ENCODE results near the gene ADRB1.

Gene ADRB1

DNA sequence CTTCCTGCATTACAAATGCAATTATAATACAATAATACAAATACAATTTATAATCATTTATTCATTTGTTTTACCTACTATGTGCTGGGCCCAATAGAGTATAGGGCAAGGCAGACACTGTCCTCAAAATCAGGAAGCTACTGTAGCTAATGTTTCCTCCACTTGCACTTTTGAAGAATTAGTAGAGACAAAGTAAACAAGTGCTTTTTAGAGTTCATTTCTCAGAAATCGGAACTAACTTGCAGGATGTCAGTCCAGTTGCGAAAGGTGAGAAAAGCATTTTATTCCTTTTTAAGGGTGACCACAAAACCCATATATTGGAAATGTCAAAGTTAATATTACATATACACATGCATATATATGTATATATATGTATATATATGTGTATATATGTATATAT is 14.2 kb downstream of the ADRB1 start:
- no peak for DNase-seq (ENCODE audit: low spot score)

DNA sequence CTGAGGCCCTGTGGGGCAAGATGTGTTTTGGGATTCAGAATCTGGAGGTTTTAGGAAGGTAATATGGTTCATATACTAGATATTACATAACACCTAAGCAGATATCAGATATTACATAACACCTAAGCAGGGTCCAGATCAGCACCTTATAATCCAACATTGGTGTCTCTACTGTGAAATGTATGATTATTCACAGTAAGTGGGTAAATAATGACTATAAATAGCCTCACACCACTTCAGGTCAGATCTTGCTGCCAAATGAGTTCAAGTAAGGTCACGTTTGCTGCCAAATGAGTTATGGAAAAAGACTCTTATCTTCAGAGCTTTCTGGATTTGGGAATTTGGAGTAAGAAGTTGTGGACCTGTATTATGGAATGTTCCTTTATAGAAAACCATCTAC is 14.6 kb downstream of the ADRB1 start:
- DNase-seq (ENCODE audit: low spot score): no peak

DNA sequence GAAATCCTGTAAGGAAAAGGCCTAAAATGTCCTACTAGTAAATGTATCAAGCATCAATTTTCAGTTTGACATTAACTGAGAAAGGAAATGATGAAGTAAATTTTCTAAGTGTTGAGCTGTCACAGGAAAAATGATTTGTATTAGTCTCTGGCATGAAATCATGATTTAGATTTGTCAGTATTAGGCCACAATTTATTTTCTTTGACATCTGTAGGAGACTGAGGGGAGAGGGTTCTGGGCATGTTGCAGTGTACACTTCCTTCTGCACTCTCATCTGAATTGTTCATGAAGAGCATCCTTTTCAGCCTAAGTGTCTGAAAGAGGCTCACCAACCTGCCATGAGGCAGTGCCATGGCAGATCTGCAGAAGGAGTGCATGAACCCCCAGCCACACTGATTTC is 15.9 kb downstream of the ADRB1 start:
- no peak for DNase-seq (ENCODE audit: low spot score)

DNA sequence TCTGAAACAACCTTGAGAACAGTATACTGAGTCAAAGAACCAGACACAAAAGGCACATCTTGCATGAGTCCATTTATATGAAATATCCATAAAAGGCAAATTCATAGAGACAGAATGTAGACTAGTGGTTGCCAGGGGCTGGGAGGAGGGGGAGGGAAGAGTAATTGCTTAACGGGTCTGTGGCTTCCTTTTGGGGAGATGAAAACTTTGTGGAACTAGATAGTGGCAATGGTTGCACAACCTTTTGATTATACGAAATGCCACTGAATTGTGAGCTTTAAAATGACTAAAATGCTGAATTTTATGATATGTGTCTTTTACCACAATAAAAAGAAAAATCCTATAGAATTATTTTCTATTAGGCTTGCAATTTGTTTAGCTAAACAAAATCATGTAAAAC is 16.8 kb downstream of the ADRB1 start:
- DNase-seq (ENCODE audit: low spot score): no peak

DNA sequence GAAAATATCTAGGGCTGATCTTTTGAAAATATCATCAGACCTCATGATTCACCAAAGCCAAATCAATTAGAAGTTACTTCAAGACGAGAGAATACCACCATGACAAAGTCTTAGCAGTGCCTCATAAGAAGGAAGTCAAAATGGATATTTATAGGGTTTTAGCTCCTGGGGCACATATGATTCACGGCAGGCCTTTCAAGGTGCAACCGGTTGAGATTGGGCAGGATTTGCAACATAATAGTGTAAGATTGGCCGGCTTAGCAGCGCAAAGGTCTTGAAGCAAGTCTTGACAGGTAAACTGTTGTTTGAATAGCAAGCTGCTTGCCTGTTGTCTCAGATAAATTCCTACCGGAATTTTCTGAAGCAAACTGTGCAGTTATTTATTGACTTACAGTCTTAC is 17.5 kb downstream of the ADRB1 start:
- DNase-seq (ENCODE audit: low spot score): no peak

DNA sequence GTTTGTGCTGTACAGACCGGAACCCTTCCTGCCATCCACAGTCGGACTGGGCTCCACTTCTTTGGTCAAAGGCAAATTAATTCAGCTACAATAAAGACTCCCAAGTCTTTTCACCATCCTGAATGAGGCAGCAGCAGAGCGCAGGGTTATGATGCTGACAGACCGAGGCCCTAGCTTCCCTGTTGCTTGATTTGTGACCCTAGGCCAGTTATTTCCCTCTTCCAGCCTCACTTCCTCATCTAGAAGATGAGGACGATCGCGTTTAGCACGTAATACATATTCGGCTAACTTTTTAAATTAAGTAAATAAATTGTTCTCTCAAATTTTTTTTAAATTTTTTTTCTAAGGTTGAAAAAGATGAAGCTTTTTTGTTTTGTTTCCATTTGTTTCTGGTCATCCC is 18.1 kb downstream of the ADRB1 start:
- DNase-seq (ENCODE audit: low spot score): no peak

DNA sequence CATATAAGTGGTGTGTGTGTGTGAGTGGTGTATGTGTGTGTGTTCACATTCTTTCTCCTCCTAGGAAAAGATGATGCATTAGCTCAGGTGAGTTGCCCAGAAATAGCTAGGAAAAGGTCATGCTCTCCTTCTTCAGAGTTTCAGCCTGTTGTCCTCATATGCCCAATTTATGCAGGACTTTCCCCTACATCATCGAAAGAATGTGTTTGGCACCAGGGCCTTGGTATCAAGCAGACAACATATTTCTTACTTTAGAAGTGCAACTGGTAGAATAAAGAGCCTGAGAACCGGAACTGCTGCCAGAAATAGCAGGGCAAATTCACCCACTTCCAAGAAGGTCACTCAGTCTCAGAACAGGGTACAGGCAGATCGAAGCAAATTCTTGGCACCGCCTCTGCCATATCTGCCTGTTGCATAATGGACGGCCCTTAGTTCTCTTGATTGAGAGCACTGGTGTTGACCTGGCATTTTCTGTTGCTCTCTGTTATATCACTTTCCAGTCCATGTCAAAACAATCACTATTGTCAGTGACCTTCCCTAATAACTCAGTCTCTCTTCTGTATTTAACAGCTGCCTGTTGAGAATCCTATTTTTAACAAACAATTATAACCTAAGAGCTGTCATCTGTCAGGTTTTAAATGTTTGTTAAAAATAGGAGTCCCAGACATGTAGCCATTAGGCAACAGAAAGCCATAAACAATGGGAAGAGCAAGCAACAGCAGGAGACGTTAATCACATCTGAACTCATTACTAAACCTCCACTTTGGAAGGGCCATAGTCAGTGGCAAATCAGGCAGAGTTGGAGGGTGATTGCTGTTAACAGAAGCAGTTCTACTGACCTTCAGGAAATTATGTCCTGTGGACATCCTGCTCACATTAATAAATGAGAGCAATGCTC is 20.7 kb downstream of the ADRB1 start:
- DNase-seq (ENCODE audit: low spot score): no peak

DNA sequence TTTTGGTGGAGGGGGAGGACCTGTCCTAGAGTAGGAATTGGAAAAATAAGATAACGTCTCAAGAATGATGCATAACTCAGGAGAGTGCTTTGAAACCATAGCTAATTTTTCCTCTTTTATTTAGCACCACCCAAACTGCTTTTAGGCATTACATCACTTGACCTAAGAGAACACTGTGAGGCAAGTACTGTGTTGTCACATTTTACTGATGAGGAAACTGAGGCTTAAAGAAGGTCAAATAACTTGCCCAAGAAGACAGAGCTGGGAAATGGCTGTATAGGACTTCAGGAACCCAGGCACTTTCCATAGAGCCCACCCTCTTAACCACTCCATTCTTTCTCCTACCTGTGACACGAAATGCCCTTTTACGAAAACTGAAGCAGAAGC is 21.4 kb downstream of the ADRB1 start:
- DNase-seq (ENCODE audit: low spot score): no peak

DNA sequence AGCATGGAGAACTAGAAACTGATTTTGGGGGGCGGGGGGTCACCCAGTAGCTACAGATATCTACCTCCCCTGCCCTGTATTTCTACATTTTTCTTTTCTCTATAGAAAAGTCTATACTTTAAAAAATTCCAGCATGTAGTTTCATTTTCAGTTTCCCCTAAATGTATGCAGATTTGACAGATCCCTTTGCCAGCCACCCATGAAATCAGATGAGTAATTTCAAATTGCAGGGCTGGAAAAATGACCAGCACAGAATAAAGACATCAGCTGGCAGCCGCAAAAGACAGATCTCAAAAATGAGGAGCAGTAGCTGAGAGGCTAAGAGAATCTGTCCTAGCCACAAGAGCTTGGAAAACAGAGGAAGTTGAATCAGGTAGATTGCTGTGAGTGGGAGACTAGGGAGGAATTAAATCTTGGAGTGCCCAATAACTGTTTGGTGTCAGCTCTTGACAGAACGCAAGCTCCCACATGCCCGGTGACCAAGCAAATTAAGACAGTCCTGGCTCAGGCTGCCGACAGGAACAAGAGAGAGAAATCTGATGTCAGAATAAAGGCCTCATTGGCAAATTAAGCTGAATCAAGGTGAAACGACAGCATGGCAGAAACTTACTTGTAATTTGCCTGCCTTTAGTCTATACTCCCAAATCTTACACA is 24.5 kb downstream of the ADRB1 start:
- no peak for DNase-seq (ENCODE audit: low spot score)

DNA sequence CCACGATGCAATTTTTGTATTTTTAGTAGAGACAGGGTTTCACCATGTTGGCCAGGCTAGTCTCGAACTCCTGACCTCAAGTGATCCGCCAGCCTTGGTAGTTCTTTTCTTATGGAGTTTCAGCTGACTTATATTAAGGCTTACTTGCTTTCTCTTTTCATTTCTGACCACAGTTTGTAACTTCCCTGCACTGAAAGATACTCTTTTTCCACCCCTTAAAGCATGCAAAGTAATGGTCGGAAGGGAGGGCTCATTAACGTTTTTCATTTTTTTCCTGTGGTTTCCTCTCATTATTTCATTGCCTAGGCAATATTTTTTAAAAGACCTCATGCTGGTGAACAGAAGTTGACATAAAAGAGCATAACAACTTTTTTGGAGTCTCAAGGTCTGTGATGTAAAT is 27.0 kb downstream of the ADRB1 start:
- no peak for DNase-seq (ENCODE audit: low spot score)

DNA sequence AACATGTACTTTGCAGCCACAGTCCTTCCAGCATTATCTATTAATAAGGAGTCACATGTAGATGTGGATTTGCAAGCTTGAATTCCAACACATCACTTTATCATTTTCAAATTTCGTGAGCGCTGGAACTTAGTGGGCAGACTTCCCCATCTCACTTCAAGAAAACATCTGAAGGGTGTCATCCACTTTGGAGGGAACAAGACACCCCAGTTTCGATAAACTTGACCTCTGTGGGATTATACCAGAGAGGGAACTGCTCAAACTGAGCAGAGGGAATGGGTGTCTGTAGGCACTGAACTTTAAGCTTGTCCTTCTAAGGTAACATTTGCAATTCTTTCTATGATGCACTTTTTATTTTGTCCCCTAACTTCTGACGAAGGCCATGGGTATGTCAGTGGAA is 27.5 kb downstream of the ADRB1 start:
- DNase-seq (ENCODE audit: low spot score): no peak

DNA sequence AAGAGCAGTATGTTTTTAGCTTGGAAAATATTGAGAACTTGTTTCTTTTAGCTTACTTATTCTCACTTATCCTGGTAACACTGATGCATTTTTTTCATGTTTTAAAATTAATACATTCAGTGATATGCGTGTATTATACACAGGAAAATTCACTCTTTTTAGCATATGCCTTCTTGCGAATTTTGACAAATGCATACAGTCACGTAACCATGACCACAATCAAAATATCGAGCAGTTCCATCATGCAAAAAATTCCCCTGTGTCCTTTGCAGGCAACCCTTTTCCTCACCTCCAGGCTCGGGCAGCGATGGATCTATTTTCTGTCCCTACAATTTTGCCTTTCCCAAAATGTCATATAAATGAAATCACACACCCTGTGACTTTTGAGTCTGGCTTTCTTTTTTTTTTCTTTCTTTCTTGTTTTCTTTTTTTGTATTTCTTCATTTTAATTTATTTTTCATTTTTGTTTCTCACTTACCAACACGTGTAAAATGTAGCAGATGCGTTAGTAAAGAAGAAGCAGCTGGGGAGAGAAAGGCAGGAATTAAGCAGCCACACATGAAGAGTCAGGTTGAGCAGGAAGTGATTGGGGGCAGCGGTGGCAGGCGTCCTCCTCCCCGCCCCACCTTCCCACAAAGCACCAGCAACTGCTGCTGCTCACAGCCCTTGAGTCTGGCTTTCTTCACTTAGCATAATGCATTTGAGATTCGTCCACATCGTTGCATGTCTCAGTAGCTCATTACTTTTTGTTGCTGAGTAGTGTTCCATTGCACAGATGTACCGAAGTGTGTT is 29.9 kb downstream of the ADRB1 start:
- DNase-seq (ENCODE audit: low spot score): no peak

DNA sequence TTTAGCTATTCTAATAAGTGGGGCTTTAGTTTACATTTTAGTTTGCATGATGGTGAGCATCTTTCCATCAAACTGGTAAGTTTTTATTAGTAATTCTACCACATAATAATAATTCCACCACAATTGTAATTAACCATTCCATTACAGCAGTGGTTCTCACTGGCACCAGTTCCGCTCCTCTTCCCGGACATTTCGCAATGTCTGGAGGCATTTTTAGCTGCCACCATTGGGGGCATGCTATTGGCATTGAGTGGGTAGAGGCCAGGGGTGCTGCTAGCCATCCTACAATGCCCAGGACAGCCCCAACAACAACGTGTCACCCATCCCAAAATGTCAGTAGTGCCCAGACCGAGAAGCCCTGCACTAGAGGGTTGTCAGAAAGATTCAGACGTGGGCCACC is 31.4 kb downstream of the ADRB1 start:
- no peak for DNase-seq (ENCODE audit: low spot score)

DNA sequence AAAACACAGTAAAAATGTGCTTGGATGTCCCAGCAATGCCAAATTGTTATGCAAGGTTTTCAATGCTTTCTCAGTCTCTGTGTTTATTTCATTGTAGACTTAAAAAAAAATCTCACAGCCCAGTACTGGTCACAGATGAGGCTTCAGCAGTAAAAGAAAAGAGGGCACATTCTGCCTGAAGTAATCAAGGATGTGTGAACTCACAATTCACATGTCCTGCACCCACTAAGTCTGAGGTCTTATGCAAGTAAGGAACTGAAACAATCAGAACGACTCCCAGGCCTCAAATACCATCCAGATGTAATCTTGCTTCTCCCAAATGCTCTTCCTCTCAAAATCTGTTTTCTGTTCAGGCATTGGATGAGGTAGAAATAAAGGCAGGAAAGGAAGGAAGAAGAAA is 33.7 kb downstream of the ADRB1 start:
- no peak for DNase-seq (ENCODE audit: low spot score)

DNA sequence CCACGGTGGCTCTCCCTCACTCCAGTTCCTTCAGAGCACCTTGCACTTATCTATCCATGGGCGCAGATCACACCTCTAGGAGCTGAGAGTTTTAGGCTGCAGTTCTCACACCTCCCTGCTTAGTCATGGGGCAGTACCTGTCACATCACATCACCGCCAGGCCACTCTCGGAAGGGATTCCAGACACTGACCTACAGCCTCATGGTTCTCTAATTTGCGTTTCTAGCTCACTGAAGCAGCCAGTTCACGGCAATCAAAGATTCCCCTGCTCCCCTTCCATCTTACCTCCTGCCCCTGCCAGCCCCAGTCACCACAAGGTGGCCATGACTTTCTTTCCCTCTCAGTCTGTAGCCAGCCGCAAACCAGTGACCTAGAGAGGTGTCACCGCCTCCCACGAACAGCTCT is 34.2 kb downstream of the ADRB1 start:
- DNase-seq (ENCODE audit: low spot score): no peak

DNA sequence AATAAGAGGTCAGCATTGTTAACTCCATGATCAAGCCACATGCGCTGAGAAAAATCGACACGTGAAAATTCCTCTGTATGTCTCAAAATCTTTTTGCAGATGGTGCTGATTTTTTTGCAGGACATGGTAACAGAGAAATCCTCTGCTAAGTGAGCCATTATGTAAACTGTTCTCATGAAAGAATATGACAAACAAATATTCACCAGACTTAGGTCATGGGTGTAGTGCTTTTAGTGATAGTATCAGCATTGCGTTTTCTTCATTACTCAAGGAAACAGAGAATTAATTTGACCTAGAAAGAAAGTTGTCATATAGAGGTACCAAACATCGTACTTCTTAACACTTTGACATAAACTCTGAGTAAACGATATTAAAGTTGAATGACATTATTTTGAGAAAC is 34.7 kb downstream of the ADRB1 start:
- no peak for DNase-seq (ENCODE audit: low spot score)

DNA sequence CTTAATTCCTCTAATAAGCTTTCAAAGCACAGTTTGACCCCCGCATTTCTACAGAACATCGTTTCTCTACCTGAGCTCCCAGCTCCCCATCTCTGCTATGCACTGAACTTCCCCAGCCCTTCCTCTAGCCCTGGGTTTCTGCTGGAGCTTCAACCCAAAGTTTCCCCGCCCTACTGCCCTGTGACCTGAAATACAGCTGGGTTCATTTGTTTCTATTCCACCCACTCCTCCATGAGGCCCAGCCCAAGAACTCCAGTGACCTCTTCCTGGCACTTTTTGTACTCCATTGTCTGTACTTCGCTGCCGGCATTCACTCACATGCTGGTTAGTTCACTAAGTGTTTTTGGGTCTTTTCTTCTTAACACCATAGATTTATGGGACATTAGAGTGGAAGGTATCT is 35.8 kb downstream of the ADRB1 start:
- no peak for DNase-seq (ENCODE audit: low spot score)

DNA sequence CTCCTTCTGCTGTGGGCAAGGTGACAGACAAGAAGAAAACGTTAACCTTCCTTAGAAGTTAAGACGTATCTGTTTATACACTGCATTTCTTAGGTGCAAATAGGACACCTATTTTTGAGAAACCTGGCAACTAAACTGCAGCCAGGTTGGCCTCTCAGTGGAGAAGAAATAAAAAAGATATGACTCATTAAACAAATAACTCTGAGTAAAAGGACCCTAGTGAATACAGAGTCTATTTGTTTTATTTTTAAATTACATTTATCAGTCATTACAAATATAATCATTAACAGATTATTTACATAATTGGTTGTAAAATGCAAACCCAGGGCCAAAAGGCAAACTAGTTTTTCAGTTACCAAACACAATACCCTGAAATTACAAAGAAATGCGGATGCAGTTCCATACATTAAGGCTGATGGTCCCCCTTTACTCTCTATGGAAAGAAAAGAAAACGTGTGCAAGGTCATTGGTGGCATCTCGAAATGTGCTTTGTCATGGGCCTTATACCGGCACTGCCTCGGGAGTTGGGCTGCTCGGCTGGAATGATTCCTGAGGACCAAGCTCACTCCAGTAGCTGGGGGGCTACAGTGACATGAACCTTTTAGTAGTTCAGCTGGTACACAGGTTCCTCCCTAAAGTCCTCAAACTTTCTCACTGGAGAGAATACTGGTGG is 38.4 kb downstream of the ADRB1 start:
- DNase-seq (ENCODE audit: low spot score): no peak

DNA sequence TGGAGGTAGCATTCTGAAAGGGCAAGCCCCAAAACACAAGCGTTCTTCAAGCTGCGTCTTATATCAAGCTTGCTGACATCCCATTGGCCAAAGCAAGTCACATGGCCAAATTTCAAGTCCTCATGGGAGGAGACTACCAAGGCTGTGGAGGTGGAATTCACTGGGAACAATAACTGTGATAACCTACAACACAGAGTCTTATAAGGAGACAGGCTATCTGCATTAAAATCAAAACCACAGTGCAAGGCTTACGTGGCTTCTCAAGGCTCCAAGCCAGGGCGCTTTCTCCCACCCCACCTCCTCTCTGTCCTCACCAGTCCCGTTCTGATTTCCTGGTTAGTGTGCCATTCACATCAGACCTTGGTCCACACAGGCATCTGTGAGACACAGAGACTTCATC is 39.4 kb downstream of the ADRB1 start:
- DNase-seq (ENCODE audit: low spot score): no peak

DNA sequence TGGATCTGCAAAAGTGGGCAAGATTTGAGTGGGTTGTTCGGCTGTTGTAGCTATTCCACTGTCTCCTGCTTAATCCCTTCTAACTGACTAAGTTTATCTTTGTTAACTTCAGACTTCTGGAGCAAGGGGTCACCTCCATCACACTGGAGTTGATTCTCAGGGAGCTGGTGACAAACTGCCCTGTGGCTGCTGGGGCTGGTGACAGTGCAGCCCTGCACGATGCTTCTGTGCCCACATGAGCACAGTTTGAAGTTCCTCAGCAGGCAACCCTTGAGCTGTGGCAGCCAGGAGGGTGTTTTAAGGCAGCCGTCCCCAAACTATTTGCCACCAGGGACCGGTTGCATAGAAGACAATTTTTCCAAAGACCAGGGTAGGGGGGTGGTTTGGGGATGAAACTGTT is 40.5 kb downstream of the ADRB1 start:
- DNase-seq (ENCODE audit: low spot score): no peak

DNA sequence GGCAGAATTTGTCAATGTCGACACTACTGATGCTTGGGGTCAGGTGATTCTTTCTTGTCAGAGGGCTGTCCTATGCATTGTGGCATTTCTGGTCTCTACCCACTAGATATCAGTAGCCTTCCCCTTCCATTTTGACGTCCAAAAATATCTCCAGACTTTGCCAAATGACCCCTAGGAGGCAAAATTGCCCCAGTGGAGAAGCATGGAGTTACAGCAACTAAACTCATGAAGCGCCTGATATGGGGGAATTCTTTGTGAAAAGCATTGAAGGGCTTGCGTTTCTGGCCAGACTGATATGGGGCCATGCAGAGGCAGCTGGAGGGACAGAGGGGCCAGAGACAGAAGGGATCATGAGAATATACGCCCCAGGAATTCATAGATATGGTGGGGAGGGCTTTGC is 43.6 kb downstream of the ADRB1 start:
- DNase-seq (ENCODE audit: low spot score): no peak

DNA sequence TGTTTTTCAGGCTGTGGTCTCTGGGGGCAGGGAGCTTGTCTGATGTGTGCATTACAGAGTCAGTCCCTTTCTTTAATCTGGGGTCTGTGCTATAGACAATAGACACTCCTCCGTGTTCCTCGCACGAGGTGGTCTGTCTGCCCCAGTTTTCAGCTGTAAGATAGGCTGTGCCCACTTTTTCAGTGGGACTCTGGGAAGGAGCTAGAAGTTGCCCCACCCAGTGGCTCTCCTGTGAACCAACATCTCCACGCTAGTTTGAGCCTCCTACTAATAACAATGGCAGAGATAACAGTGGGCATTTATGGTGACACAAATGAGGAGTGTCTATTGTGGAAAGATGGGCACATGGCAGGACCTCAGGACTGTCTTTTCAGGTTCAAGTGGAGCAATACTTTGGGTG is 44.0 kb downstream of the ADRB1 start:
- no peak for DNase-seq (ENCODE audit: low spot score)

DNA sequence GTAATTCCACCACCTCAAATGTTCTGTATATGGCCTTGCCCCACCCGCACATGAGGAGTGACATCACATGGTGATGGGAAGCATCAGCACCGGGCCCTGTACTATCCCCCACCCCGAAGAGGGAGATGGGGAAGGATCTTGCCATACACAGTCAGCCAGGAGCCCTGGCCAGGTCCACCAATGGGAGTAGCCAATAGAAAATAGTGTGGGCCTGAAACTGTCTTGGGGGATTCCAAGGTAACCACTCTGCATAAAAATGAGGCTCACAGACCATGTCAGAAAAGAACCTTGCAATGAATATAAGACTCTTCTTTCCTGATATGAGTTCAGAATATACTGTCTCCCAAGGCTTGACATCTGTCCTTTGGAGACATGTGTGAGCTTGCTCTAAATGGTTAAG is 51.1 kb downstream of the ADRB1 start:
- DNase-seq (ENCODE audit: low spot score): no peak
